HG02840 (cell line): Measurements from ENCODE around the gene ACP6.
"Not testable (repeated sequence)": the region's sequence is repeated elsewhere in the genome, so short reads cannot be mapped to it uniquely, and the experiment has no call there.

Experiments
- ATAC-seq: cut with Tn5 transposase; IDR thresholded peaks from one replicate; pipeline ENCODE4 v1.9.1; 2021; ENCODE audit warnings: mild to moderate bottlenecking, moderate library complexity, moderate number of reproducible peaks; ENCODE audit not compliant: unreplicated experiment, low FRiP score

Gene ACP6

DNA sequence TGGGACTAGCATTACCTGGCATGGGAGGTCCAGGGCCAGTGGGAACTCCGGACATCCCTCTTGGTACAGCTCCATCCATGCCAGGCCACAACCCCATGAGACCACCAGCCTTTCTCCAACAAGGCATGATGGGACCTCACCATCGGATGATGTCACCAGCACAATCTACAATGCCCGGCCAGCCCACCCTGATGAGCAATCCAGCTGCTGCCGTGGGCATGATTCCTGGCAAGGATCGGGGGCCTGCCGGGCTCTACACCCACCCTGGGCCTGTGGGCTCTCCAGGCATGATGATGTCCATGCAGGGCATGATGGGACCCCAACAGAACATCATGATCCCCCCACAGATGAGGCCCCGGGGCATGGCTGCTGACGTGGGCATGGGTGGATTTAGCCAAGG, 45.8 kb downstream of the ACP6 start:
- no peak for ATAC-seq

DNA sequence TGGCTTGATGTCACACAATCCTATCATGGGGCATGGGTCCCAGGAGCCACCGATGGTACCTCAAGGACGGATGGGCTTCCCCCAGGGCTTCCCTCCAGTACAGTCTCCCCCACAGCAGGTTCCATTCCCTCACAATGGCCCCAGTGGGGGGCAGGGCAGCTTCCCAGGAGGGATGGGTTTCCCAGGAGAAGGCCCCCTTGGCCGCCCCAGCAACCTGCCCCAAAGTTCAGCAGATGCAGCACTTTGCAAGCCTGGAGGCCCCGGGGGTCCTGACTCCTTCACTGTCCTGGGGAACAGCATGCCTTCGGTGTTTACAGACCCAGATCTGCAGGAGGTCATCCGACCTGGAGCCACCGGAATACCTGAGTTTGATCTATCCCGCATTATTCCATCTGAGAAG, 46.3 kb downstream of the ACP6 start:
- ATAC-seq: no peak

DNA sequence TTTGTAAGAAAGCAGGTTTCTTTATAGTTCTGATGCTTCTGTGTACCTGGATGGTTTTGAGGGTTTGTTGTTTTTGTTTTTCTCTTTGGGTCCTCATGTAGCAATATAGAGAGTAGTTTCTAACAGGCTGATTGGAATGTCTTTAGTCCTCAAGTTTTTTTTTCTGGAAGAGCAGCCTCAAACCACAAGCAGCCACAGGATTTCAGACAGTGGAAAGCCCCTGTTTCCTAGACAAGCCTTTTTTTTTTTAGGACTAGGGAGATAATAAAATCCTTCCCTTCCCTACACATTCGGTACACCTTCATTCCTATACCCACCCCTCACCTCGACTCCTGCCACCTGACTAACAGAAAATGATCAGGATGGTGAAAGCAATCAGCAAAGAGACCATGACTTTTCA, 47.6 kb downstream of the ACP6 start:
- no peak for ATAC-seq

DNA sequence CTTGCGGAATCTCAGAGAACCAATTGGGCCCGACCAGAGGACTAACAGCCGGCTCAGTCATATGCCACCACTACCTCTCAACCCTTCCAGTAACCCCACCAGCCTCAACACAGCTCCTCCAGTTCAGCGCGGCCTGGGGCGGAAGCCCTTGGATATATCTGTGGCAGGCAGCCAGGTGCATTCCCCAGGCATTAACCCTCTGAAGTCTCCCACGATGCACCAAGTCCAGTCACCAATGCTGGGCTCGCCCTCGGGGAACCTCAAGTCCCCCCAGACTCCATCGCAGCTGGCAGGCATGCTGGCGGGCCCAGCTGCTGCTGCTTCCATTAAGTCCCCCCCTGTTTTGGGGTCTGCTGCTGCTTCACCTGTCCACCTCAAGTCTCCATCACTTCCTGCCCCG, 49.8 kb downstream of the ACP6 start:
- ATAC-seq: no peak

DNA sequence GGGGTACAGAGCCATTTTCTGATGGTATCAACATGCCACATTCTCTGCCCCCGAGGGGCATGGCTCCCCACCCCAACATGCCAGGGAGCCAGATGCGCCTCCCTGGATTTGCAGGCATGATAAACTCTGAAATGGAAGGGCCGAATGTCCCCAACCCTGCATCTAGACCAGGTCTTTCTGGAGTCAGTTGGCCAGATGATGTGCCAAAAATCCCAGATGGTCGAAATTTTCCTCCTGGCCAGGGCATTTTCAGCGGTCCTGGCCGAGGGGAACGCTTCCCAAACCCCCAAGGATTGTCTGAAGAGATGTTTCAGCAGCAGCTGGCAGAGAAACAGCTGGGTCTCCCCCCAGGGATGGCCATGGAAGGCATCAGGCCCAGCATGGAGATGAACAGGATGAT, 50.6 kb downstream of the ACP6 start:
- no peak for ATAC-seq

DNA sequence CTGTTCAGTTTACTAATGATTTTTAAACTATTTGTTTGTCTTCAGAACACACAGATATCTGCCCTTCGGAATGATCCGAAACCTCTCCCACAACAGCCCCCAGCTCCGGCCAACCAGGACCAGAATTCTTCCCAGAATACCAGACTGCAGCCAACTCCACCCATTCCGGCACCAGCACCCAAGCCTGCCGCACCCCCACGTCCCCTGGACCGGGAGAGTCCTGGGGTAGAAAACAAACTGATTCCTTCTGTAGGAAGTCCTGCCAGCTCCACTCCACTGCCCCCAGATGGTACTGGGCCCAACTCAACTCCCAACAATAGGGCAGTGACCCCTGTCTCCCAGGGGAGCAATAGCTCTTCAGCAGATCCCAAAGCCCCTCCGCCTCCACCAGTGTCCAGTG, 51.6 kb downstream of the ACP6 start:
- no peak for ATAC-seq

DNA sequence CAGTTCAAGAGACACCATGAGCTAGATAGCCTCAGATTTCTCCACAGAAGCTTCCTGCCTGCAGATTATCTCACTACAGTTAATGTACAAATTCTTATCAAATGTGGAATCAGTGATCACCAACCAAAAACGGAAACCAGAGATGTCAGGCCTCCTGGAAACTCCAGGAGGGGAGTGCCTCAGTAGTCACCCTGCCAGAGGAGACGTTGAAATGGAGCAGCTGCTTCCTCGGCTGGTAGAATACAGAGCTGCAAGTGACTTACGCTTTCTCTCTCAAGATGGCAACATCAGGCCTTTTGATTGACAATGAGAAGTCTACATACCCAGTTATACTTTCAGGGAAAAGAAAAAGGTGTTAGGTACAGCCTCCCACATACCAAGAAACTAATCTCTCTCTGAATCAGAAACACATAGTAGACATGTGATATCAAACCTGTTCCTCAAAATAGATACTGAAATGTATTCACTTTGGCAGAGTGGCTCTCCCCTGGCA, 52.2 kb downstream of the ACP6 start:
- ATAC-seq: no peak

DNA sequence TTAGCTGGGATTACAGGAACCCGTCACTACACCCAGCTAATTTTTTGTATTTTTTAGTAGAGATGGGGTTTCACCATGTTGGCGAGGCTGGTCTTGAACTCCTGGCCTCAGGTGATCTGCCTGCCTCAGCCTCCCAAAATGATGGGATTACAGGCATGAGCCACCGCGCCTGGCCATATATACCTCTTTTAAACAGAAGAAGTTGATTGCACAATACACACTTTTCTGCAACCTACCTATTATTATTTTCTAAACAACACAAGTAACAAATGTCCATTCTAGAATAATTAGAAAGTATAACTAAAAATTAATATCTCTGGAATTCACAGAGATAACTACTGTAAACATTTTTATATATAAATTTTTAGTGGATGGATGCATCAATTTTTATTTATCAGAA, 55.4 kb downstream of the ACP6 start:
- ATAC-seq: not testable (repeated sequence)

DNA sequence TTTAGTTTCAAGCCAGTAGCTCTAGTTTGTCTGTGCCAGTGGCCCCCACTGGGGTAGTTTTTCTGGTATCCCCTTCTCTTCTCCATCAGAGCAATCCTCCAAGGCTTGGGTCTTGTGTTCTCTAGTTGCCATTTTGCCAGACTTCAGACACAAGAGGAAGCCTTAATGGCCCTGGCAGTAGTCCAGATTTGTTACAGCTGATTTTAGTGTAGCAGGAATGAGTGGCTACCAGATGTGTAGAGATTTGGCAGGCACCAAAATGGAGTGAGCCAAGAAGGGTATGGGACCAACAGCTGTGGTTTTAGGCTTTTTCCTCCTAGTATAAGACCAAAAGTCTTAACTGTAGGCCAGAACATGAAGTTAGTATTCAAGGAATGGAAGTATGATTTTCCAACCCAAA, 56.8 kb downstream of the ACP6 start:
- no peak for ATAC-seq

DNA sequence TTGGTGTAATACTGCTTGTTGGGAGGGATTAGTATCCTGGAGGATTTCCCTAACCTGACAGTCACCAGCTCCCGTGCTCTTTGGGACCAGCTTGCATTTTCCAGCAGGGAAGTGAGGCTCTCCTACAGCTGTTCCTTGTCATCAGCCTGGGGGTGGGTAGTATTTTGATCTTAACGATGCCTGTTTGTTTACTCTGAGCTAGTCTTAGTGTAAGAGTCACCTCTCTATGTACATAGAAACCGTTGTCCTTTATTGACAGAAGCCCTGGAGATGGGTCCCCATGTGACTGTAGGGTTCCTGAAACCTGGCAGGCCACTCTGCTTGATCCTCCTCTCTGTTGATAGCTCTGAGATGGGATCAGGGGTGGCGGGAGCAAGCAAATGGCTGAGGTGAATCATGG, 58.0 kb downstream of the ACP6 start:
- no peak for ATAC-seq

DNA sequence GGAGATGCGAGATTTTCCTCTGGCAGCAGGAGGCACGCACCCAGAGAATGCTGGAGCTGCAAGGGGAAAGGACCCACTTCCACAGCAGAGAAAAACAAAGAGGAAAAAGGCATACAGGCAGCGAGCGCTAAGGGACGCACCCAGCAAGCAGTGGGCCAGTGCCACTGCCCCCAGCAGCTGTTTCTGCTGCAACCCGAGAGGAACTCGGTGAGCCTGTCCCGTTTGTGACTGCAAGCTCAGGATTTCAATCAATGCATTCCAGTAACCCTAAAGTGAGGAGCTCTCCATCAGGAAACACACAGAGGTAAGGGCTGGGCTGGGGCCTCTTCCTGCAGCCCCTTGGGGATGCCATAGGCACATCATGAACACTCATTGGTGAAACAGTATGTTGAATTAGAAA, 58.7 kb downstream of the ACP6 start:
- ATAC-seq: no peak

DNA sequence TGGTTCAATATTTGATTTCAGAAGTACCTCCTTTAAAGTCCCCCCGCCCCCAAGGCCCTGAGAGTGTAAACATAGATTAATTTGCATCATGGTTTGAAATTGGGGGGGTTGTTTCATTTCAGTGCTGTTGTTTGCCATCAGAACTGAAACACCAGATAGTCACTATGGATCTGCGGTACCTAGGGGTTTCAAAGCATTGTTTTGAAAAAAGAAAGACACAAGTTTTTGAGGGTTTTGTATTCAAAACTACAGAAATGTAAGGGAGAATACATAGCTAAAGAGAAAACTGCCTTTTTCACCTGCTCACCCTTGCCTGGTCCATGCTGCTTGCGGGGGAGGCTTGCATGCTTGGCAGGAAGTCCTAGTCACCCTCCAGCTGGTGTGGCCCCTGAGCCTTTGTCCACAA, 59.3 kb downstream of the ACP6 start:
- peak; percentile 78 for ATAC-seq

DNA sequence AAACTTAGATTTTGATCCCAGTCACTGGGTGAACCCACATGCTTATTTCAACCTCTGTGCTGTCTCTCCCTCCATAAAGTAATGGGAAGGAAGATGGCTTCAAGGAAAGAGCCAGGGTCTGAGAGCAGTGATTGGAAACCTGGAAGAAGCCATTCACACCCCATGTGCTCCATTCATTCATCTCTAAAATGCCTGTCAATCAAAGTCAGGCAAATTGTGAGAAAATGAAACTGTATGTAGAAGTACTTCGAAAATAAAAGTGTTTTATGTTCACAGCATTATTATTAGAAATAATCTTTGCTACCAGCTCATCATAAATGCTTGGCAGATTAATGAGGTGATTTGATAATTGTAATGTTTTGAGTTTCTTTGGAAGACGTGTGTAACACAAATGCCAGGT, 61.0 kb downstream of the ACP6 start:
- no peak for ATAC-seq

DNA sequence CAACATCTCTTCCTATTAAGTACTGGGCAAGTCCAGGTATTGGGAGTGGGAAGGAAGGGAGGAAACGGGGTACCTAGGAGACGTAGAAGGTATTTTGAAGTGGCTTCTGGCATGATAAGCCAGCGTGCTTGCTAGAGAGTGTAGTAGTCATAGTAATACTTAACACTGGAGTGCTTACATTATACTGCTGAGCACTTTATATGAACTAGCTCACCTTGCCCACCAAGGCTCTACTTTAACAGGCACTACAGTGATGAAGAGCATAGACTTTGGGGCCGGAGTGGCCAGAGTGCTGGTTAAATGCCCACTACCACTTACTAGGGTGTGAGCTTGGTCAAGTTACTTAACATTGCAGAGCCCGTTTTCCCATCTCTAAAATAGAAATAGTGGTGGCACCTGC, 61.7 kb downstream of the ACP6 start:
- ATAC-seq: no peak

DNA sequence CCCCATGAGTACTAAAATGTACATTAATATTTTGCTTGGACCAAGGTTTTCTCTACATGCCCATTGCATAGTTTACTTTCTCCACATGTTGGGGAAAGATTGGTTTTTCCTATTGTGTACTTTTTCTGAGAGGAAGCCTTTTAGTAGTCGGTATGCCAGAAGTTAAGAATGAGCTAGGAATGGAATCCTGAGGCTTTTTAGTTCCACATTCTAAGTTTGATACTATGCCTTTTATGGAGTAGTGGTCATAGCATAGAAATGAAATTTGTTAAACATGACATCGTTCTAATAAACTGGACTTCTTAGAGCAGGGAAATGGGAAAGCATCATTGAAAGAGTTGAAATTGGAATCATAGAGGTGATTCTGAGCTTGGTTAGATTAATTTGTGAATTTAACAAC, 64.7 kb downstream of the ACP6 start:
- ATAC-seq: no peak

DNA sequence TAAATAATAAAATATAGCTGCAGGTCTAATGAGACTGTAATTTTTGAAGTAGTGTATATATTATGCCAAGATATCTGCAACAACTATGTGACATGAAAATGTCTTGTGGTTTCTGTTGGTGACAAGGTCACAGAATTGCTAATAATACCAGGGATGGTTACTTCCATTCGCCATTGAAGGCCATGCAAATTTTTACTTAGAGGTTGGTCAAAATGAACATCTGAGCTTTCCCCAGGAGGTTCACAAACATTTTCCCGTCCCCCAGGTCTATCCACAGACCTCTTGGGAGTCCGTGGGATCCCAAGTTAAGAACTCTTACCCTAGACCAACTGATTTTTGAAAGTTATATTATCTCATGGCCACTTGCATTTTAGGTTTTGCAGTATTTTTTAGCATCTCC, 66.3 kb downstream of the ACP6 start:
- ATAC-seq: no peak

DNA sequence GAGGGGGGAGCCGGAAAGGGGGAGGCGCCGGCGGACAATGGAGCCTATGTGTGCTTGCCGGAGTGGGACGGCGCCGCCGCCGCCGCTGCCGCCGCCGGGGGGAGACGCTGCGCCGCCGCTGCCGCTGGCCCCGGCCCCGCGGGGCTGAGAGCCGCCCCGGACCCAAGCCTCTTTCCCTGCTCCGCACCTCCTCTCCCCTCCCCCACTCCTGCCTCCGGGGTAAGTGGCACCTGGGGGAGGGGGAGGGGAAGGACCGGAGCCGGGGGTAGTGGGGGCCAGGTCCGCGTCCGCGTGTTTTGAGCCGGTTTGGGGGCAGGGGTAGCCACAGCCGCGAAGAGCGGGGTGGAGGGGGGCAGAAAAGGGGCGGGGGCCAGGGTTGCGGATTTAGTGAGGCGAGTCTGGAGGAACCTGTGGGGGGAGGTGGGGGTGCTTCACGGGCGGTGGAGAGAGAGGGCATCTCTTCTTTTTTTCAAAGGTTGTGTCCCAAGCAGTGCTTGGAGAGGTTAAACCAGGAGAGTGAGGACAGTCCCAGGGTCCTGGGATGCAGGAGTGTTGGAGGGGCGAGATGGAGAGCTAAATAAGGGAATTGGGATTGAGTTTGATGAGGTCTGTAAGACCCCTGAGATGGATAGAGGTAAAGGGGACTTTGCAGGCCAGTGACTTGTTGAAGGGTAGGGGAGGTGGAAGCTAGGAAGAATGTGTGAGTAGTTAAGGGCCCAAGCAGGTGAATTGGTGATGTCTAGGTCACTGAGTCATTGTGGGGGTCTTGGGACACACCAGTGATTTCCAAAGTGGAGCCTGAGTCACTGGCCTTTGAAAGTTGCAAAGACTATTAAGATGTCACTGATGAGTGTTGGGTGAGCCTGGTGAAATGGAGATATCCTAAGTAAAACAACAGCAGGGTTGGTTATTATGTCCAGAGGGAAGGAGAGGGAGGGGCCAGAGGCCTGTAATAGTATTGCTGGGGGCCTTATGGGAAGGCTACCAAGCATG, 69.9 kb downstream of the ACP6 start:
- ATAC-seq: no peak

DNA sequence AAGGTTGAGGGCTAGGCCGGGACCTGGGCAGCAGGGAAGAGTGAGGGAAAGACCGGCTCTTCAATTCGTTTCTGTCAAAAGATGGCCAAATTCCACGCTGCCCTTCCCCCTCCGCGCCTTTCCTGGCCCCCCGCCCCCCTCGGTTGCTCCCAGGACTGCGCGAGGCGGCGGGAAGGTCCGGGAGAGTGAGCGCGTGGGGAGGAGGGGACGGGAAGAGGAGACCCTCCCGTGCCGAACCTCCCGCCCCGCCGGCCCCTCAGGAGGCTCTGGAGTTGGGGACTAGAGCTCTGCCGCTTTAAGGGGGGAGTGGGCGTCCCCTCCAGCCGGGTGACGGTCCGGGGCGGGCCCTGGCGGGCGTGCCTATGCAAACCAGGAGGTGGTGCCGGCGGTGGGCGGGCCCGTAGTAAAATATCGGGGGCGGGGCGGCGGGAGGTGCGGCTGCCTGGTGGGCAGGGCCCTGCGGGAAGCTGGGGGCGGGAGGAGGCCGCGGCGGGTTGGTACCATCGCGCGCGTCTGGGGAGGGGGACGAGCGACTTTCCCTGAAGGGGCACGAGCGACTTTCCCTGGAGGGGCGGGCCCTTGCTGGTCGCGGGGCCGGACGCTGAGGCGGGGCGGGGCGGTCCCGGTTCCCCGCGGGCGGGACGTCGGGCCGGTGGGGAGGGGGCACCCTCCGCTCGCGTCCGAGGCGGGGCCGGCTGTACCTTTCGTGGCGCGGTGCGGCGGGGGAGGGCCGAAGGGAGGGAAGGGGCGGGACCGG, 70.8 kb downstream of the ACP6 start:
- peak; percentile 78 for ATAC-seq

DNA sequence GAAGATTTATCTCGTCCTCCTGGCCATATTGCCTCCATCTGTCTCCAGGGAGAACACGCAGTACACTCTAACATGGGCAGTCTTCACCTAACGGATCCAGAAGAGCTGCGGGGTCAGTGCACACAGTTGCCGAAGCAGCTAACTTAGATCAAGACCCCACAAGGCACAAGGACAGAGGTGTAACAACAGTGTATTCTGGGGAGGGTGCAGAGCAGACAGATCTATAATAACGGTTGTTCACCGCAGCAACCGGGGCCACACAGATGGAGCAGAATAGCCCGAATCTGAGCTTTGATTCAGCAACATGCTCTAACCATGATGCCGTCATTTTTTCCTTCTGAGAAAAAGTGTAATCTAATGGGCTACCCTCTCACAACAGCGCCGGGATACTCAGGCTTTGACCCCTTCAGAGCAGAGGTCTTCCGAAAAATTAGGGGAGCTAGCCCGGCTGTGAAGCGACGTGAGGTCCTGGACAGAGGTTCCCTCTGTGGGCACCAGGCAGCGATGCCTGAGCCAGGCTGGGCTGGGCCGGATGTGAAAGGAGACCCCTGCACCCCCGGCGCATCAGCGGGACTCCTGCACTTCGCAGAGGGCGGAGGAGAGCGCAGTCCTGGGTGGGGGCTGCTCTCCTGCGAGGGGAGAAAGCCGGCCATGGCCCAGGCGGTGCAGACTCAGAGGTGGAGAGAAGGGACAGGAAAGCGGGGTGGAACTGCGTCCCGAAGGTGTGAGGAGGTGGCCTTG, 71.5 kb downstream of the ACP6 start:
- ATAC-seq: peak; percentile 21

DNA sequence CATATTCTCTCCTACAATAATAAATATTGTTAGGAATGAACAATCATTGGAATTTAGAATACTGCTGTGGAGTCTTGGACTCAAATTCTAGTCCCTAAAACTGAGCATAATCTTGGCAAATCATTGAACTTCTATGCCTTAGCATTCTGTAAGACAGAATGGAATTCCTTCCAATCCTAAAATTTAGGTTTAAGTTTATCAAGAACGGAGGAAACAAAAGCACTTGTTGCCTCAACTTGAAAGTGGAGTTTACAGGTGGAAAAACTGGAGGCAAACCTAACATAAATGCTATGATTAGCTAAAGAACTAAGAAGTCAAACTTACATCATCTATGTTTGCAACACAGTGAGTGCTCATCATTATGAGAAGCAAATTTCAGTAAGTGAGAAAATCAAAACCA, 73.3 kb downstream of the ACP6 start:
- no peak for ATAC-seq
